HCT116 (cell line): ENCODE measurements around the gene ABCA1. TPM values are rescaled to one million over a fixed set of nuclear protein-coding genes. Genes with fewer than 3 reads are reported as not detected.

Source experiments
- ATAC-seq: fragments of 200-7000 bp; cut with Tn5 transposase; 2 replicates; pipeline ENCODE4 v1.9.1; 2020; ENCODE audit warnings: mild to moderate bottlenecking, moderate library complexity
- BruUV-seq: library from RNA; stranded (reverse); fragments of 400-500 nt; replicated peaks from 2 replicates; lab custom pipeline; 2021; lab: Mats Ljungman, UMichigan
- CTCF ChIA-PET: fragments of 300-600 bp; sonication (Branson Sonifier 250); formaldehyde crosslinking; loops from one replicate; lab custom pipeline; 2021; ENCODE audit warnings: antibody characterized with exemption; lab: Charles Lee
- POLR2A ChIA-PET: fragments of 300-600, 350-600 bp; sonication (Branson Sonifier 250); formaldehyde crosslinking; loops from one replicate; lab custom pipeline; 2021; ENCODE audit warnings: antibody characterized with exemption; lab: Charles Lee
- RAD21 ChIA-PET, 2 experiments: fragments of 300-600 bp; sonication (Branson Sonifier 250); formaldehyde crosslinking; loops; one replicate each; lab custom pipeline; 2023; ENCODE audit warnings: low total read pairs in 2 of 2; ENCODE audit not compliant: uncharacterized antibody in 2 of 2, unreplicated experiment in 2 of 2, low non-redundant PET in 1 of 2; lab: Charles Lee
- DNase-seq: peaks from one replicate; pipeline ENCODE4 v3.0.0-alpha.2; 2010; ENCODE audit warnings: low read depth, low spot score
- H2AFZ ChIP-seq: fragments of 200-600 bp; shearing (Covaris generic), sonication (generic); 2 replicates; pipeline ENCODE4 v1.6.1; 2017; ENCODE audit warnings: low read depth, mixed run types, mixed read lengths, antibody characterized with exemption, low read length; ENCODE audit not compliant: poor library complexity, severe bottlenecking
- H3K27ac ChIP-seq: 2 replicates; pipeline ENCODE4 v1.5.1; 2012; ENCODE audit warnings: low read depth, low read length
- H3K27me3 ChIP-seq: fragments of 200-600 bp; sonication (generic); 2 replicates; pipeline ENCODE4 v1.6.1; 2016; ENCODE audit warnings: mixed run types, low read length, mixed read lengths; ENCODE audit not compliant: insufficient read depth
- H3K36me3 ChIP-seq, 2 experiments: fragments of 200-500 bp in 1 of 2; fragments of 200-600 bp in 1 of 2; sonication (Bioruptor generic) in 1 of 2; sonication (generic) in 1 of 2; 2 replicates each; pipeline versions ENCODE4 v1.5.1 to v1.6.1; 2014 to 2016; ENCODE audit warnings: low read length in 2 of 2, inconsistent platforms in 1 of 2, mixed read lengths in 1 of 2, mixed run types in 1 of 2; ENCODE audit not compliant: insufficient read depth in 2 of 2, control insufficient read depth in 1 of 2
- H3K4me1 ChIP-seq, 2 experiments: fragments of 200-600 bp in 1 of 2; sonication (generic) in 1 of 2; 2 replicates each; pipeline versions ENCODE4 v1.5.1 to v1.6.1; 2012 to 2017; ENCODE audit warnings: low read length in 2 of 2, inconsistent platforms in 1 of 2, mild to moderate bottlenecking in 1 of 2, mixed read lengths in 1 of 2, mixed run types in 1 of 2, moderate library complexity in 1 of 2; ENCODE audit not compliant: insufficient read depth in 2 of 2, control insufficient read depth in 1 of 2
- H3K4me2 ChIP-seq: fragments of 200-600 bp; sonication (generic); 2 replicates; pipeline ENCODE4 v1.6.1; 2017; ENCODE audit warnings: mixed run types, low read length, mixed read lengths
- H3K4me3 ChIP-seq, 2 experiments: fragments of 200-600 bp in 1 of 2; sonication (generic) in 1 of 2; replicated peaks in 1 of 2; 2 replicates each; pipeline ENCODE4 v1.5.1; 2011 to 2016; ENCODE audit warnings: low read length in 2 of 2, control low read depth in 1 of 2, low read depth in 1 of 2, mild to moderate bottlenecking in 1 of 2, mixed read lengths in 1 of 2, mixed run types in 1 of 2
- H3K79me2 ChIP-seq: fragments of 200-600 bp; sonication (generic); 2 replicates; pipeline ENCODE4 v1.6.1; 2017; ENCODE audit warnings: mild to moderate bottlenecking, mixed run types, low read length, moderate library complexity, mixed read lengths; ENCODE audit not compliant: insufficient read depth
- H3K9ac ChIP-seq: fragments of 200-600 bp; sonication (generic); 2 replicates; pipeline ENCODE4 v1.6.1; 2016; ENCODE audit warnings: low read length, mixed read lengths
- H3K9me2 ChIP-seq: fragments of 200-600 bp; sonication (generic), shearing (Covaris generic); 2 replicates; pipeline ENCODE4 v1.6.1; 2017; ENCODE audit warnings: mixed run types, mild to moderate bottlenecking, moderate library complexity; ENCODE audit not compliant: insufficient read depth
- H3K9me3 ChIP-seq, 2 experiments: fragments of 200-500 bp in 1 of 2; fragments of 200-600 bp in 1 of 2; sonication (Bioruptor generic) in 1 of 2; sonication (generic) in 1 of 2; 2 replicates each; pipeline ENCODE4 v1.6.1; 2014 to 2017; ENCODE audit warnings: low read length in 2 of 2, mixed read lengths in 2 of 2, inconsistent platforms in 1 of 2, low read depth in 1 of 2, mild to moderate bottlenecking in 1 of 2, mixed run types in 1 of 2, moderate library complexity in 1 of 2; ENCODE audit not compliant: control insufficient read depth in 1 of 2, insufficient read depth in 1 of 2
- H4K20me1 ChIP-seq: fragments of 200-600 bp; sonication (generic), shearing (Covaris generic); 2 replicates; pipeline ENCODE4 v1.6.1; 2017; ENCODE audit warnings: mixed run types, mild to moderate bottlenecking, moderate library complexity; ENCODE audit not compliant: insufficient read depth
- CTCF ChIP-seq, 3 experiments: fragments of 200-600 bp in 1 of 3; sonication (generic) in 1 of 3; IDR thresholded peaks in 2 of 3; conservative IDR thresholded peaks in 1 of 3; 2 replicates each; pipeline ENCODE4 v1.5.1; 2012 to 2017; ENCODE audit warnings: low read depth in 2 of 3, low read length in 2 of 3, antibody characterized with exemption in 1 of 3, borderline replicate concordance in 1 of 3, control low read depth in 1 of 3, mild to moderate bottlenecking in 1 of 3, mixed read lengths in 1 of 3, mixed run types in 1 of 3, moderate library complexity in 1 of 3; ENCODE audit not compliant: insufficient read depth in 1 of 3
- POLR2A ChIP-seq: IDR thresholded peaks from 2 replicates; pipeline ENCODE4 v1.7.0; 2011; ENCODE audit warnings: borderline replicate concordance; ENCODE audit not compliant: insufficient read depth, insufficient read length; ENCODE audit errors: extremely low read depth
- ZBTB33 ChIP-seq: IDR thresholded peaks from 2 replicates; pipeline ENCODE4 v1.6.1; 2011; ENCODE audit warnings: mild to moderate bottlenecking, low read length, moderate library complexity; ENCODE audit not compliant: insufficient replicate concordance; ENCODE audit errors: extremely low read depth
- ZFX ChIP-seq: fragments of 450-650 bp; IDR thresholded peaks from 2 replicates; pipeline ENCODE4 v1.6.1; 2017
- intact Hi-C: fragments of 100-400 bp; cut with micrococcal nuclease; formaldehyde crosslinking; loops from 2 replicates; pipeline ENCODE4 v1.10.0; 2022
- total RNA-seq: library from RNA; stranded (reverse); gene quantifications from one replicate; pipeline ENCODE4 v1.2.1, GENCODE V29; 2021; ENCODE audit not compliant: unreplicated experiment

ABCA1 gene
- total RNA-seq, 1 experiment from 2014 or later = 0.89 TPM

- CTCF ChIA-PET = no interaction called here
- BruUV-seq = no TSS peak
- DNase-seq = no peak
- H3K4me3 ChIP-seq = no peak overlapping the region
- H3K4me2 ChIP-seq = no peak overlapping the region
- H3K79me2 ChIP-seq = no peaks in the 10 kb centered on the region
- no peaks in the 10 kb centered on the region for H3K9me3 ChIP-seq
- no peaks in the 10 kb centered on the region for H3K36me3 ChIP-seq
- no peak overlapping the region for H3K27ac ChIP-seq
- H3K4me1 ChIP-seq = no peaks in the 10 kb centered on the region
- POLR2A ChIA-PET = no interaction called here
- no peak overlapping the region for H2AFZ ChIP-seq
- RAD21 ChIA-PET = no interaction called here
- intact Hi-C loops = no loop called here
- no peaks in the 10 kb centered on the region for H3K27me3 ChIP-seq
- no peaks in the 10 kb centered on the region for H3K9me2 ChIP-seq
- TF ChIP-seq CTCF (IDR thresholded peaks at IDR 0.05 in 2 of 3, conservative IDR thresholded peaks at IDR 0.05 in 1 of 3; ENCODE audit: borderline replicate concordance in 1 of 3, insufficient read depth in 1 of 3, low read depth in 2 of 3, low read length in 2 of 3) (no peak), ZFX (no peak), POLR2A (no peak), ZBTB33 (no peak)
- no peak overlapping the region for H3K9ac ChIP-seq
- H4K20me1 ChIP-seq = no peaks in the 10 kb centered on the region
- ATAC-seq = no peak
Observed at GRCh38 chr9:104851546-104851920, 76.4 kb downstream of the ABCA1 start.
